Measurements from ENCODE around the gene CRB3. TPM values are rescaled to one million over a fixed set of nuclear protein-coding genes. Genes with fewer than 3 reads are reported as not detected.

The CRB3 gene
- total RNA-seq, 1 experiment from 2014 or later = 29.9 TPM

DNA sequence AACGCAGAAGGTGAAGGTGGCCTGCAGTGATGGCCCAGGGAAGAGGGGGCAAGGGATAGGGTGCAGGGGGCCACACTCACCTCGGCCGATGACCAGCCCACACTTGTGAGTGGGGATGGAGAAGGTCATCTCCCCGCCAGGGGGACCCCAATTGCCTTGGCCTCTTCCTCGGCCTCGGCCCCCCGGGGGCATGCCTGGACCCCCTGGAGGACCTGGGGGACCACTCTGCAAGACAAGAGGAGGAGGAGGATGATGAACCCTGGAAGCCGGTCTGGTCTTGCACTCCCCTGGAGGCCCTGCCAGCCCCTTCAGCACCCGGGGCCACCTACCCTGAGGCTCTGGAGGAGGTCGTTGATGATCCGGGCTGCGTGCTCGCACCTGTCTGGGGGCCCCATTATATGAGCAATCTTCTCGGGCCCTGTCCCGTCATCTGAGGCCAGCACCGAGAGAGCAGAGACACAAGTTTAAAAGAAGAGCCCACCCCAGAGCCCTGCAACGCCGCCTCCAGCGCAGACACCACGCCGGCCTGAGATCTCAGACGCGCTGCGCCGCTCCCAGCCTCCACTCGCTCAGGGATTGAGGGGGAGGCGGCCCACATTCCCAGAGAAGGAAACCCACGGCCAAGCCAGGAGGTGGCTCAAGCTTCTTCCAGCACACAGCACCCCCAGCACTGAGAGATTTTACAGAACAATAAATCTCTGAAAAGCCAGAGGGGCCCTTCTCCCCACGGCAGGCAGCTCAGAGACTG, 47.2 kb upstream of the CRB3 start:
- POLR2A ChIA-PET = no interaction called here
- Mint-ChIP-seq H3K9me3 (no peaks in the 10 kb centered on the region), H3K4me1 (peaks cover 7% of the 10 kb centered on the region), H3K36me3 (peaks cover 60% of the 10 kb centered on the region), H3K27me3 (ENCODE audit: low read depth) (no peaks in the 10 kb centered on the region), H3K4me3 (no peak overlapping the region), H3K27ac (no peak overlapping the region)
- CTCF ChIA-PET = interaction anchor here (0.5 to 1.4 kb wide), 6 partner anchors 9 to 198 kb away, joined by 3 to 7 read pairs (median 3); partner anchors contain the start of genes CRB3 and GTF2F1
- ATAC-seq (no peak), DNase-seq (ENCODE audit: low spot score) (no peak)
- TF ChIP-seq ZNF425 (CRISPR knock-in tag; conservative IDR thresholded peaks at IDR 0.05) (no peak), PRRX2 (CRISPR knock-in tag; IDR thresholded peaks at IDR 0.05) (no peak), SMAD3 (CRISPR knock-in tag; IDR thresholded peaks at IDR 0.05; ENCODE audit: borderline replicate concordance) (no peak), NR2C2 (CRISPR knock-in tag; IDR thresholded peaks at IDR 0.05) (no peak), FOXP4 (CRISPR knock-in tag; IDR thresholded peaks at IDR 0.05) (no peak), NFATC4 (CRISPR knock-in tag; IDR thresholded peaks at IDR 0.05) (no peak), TP53 (CRISPR knock-in tag; IDR thresholded peaks at IDR 0.05) (no peak), NR3C1 (CRISPR knock-in tag; conservative IDR thresholded peaks at IDR 0.05; ENCODE audit: low read depth) (no peak), CBFB (CRISPR knock-in tag; IDR thresholded peaks at IDR 0.05; ENCODE audit: low read depth) (no peak), ZBTB43 (CRISPR knock-in tag; IDR thresholded peaks at IDR 0.05) (no peak), ZNF671 (CRISPR knock-in tag; IDR thresholded peaks at IDR 0.05) (no peak), CREB1 (CRISPR knock-in tag; IDR thresholded peaks at IDR 0.05) (no peak), SP1 (CRISPR knock-in tag; conservative IDR thresholded peaks at IDR 0.05) (no peak)
- TF ChIP-seq, protein P1, sequence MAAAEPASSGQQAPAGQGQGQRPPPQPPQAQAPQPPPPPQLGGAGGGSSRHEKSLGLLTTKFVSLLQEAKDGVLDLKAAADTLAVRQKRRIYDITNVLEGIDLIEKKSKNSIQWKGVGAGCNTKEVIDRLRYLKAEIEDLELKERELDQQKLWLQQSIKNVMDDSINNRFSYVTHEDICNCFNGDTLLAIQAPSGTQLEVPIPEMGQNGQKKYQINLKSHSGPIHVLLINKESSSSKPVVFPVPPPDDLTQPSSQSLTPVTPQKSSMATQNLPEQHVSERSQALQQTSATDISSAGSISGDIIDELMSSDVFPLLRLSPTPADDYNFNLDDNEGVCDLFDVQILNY (CRISPR knock-in tag; IDR thresholded peaks at IDR 0.05) = no peak
- TF ChIP-seq, protein P2, sequence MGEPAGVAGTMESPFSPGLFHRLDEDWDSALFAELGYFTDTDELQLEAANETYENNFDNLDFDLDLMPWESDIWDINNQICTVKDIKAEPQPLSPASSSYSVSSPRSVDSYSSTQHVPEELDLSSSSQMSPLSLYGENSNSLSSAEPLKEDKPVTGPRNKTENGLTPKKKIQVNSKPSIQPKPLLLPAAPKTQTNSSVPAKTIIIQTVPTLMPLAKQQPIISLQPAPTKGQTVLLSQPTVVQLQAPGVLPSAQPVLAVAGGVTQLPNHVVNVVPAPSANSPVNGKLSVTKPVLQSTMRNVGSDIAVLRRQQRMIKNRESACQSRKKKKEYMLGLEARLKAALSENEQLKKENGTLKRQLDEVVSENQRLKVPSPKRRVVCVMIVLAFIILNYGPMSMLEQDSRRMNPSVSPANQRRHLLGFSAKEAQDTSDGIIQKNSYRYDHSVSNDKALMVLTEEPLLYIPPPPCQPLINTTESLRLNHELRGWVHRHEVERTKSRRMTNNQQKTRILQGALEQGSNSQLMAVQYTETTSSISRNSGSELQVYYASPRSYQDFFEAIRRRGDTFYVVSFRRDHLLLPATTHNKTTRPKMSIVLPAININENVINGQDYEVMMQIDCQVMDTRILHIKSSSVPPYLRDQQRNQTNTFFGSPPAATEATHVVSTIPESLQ (CRISPR knock-in tag; IDR thresholded peaks at IDR 0.05) = no peak
- TF ChIP-seq, protein P3, sequence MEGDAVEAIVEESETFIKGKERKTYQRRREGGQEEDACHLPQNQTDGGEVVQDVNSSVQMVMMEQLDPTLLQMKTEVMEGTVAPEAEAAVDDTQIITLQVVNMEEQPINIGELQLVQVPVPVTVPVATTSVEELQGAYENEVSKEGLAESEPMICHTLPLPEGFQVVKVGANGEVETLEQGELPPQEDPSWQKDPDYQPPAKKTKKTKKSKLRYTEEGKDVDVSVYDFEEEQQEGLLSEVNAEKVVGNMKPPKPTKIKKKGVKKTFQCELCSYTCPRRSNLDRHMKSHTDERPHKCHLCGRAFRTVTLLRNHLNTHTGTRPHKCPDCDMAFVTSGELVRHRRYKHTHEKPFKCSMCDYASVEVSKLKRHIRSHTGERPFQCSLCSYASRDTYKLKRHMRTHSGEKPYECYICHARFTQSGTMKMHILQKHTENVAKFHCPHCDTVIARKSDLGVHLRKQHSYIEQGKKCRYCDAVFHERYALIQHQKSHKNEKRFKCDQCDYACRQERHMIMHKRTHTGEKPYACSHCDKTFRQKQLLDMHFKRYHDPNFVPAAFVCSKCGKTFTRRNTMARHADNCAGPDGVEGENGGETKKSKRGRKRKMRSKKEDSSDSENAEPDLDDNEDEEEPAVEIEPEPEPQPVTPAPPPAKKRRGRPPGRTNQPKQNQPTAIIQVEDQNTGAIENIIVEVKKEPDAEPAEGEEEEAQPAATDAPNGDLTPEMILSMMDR (IDR thresholded peaks at IDR 0.05) = no peak
- TF ChIP-seq, protein P4, sequence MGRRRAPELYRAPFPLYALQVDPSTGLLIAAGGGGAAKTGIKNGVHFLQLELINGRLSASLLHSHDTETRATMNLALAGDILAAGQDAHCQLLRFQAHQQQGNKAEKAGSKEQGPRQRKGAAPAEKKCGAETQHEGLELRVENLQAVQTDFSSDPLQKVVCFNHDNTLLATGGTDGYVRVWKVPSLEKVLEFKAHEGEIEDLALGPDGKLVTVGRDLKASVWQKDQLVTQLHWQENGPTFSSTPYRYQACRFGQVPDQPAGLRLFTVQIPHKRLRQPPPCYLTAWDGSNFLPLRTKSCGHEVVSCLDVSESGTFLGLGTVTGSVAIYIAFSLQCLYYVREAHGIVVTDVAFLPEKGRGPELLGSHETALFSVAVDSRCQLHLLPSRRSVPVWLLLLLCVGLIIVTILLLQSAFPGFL (CRISPR knock-in tag; IDR thresholded peaks at IDR 0.05; ENCODE audit: borderline replicate concordance) = no peak
